BJ (cell line): Measurements from ENCODE around the gene FOXI1. TPM values are rescaled to one million over a fixed set of nuclear protein-coding genes. Genes with fewer than 3 reads are reported as not detected.

Source experiments
- CTCF ChIA-PET: fragments of 350-600 bp; formaldehyde crosslinking; extraction: SDS; loops from one replicate; lab custom pipeline; 2021; ENCODE audit warnings: antibody characterized with exemption, inconsistent platforms; lab: Yijun Ruan, JAX
- POLR2A ChIA-PET: fragments of 300-600 bp; sonication (Branson Sonifier 250); formaldehyde crosslinking; extraction: SDS; loops from one replicate; lab custom pipeline; 2021; ENCODE audit warnings: antibody characterized with exemption; lab: Charles Lee
- DNase-seq: peaks from one replicate; pipeline ENCODE4 v3.0.0-alpha.2; 2011; ENCODE audit warnings: low read depth
- H3K27me3 ChIP-seq: 2 replicates; pipeline ENCODE4 v1.6.0; 2011; ENCODE audit warnings: low read length; ENCODE audit not compliant: control insufficient read depth, insufficient read depth
- H3K36me3 ChIP-seq: 2 replicates; pipeline ENCODE4 v1.5.1; 2011; ENCODE audit warnings: low read length; ENCODE audit not compliant: control insufficient read depth, insufficient read depth
- H3K4me3 ChIP-seq: 2 replicates; pipeline ENCODE4 v1.5.1; 2011; ENCODE audit warnings: low read depth, mild to moderate bottlenecking, control low read depth, low read length
- CTCF ChIP-seq: IDR thresholded peaks from 2 replicates; pipeline ENCODE4 v1.5.1; 2011; ENCODE audit warnings: low read depth, mild to moderate bottlenecking, control low read depth, inconsistent platforms, low read length, moderate library complexity; ENCODE audit not compliant: insufficient read depth
- polyA plus RNA-seq: library from polyadenylated mRNA; depleted of rRNA; stranded (reverse); fragments of >200 nt; gene quantifications from 2 replicates; pipeline ENCODE4 v1.2.3, GENCODE V29; 2011; rRNA removed

The FOXI1 gene
- polyA plus RNA-seq, 1 experiment = not detected

DNA sequence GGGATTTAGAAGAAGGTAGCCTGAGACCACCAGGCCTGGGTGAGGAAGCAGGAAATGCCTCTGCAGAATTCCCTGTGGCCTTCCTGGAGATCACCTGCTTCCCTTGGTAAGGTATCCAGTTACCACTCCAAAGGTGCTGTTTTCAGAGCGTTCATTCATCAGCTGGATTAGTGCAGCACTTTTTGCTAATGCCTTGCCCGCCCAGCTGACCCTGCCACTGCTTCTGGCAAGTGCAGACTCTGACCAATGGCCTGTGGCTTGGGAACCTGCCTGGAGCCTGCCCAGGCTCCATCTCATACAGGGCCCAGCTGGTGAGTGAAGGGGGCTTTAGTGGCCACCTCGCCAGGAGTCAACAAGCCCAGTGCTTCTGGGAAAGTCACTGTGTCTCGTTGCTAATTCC, 48.6 kb downstream of the FOXI1 start:
- no peak for DNase-seq
- ChIA-PET CTCF (no interaction called here), POLR2A (no interaction called here)
- H3K4me3 ChIP-seq = no peak overlapping the region
- no peaks in the 10 kb centered on the region for H3K36me3 ChIP-seq
- TF ChIP-seq CTCF = no peak
- peaks cover 1% of the 10 kb centered on the region; the same call in 1 of the 2 replicates for H3K27me3 ChIP-seq

- Histone ChIP-seq H3K4me3 (no peak overlapping the region), H3K36me3 (no peaks in the 10 kb centered on the region), H3K27me3 (peaks cover 1% of the 10 kb centered on the region; the same call in 1 of the 2 replicates)
- DNase-seq = no peak
- POLR2A ChIA-PET = no interaction called here
- TF ChIP-seq CTCF = no peak
- CTCF ChIA-PET = interaction anchor here (0.8 to 1.0 kb wide), 2 partner anchors 9 to 55 kb away, joined by 3 read pairs; no protein-coding TSS in a partner anchor
These were observed 49.0 kb downstream of the FOXI1 start for GRCh38 chr5:170154744-170155143.

GRCh38 chr5:170155771-170156170, 50.1 kb downstream of the FOXI1 start:
- Histone ChIP-seq H3K4me3 (no peak overlapping the region), H3K27me3 (peaks cover 1% of the 10 kb centered on the region; the same call in 1 of the 2 replicates), H3K36me3 (no peaks in the 10 kb centered on the region)
- TF ChIP-seq CTCF = no peak
- CTCF ChIA-PET = interaction anchor here (0.7 to 1.0 kb wide), 3 partner anchors 10 to 56 kb away, joined by 3 read pairs; no protein-coding TSS in a partner anchor
- DNase-seq = no peak
- POLR2A ChIA-PET = no interaction called here

- CTCF ChIA-PET = no interaction called here
- no peak overlapping the region for H3K4me3 ChIP-seq
- no peak for DNase-seq
- no peaks in the 10 kb centered on the region for H3K36me3 ChIP-seq
- no peak for TF ChIP-seq CTCF
- POLR2A ChIA-PET = no interaction called here
- peaks cover 1% of the 10 kb centered on the region; the same call in 1 of the 2 replicates for H3K27me3 ChIP-seq
These were observed 53.5 kb downstream of the FOXI1 start for GRCh38 chr5:170159101-170159698.

Other genes with a start within 250 kb of the FOXI1 start
- gene INSYN2B, start 125.4 kb upstream of the FOXI1 start, polyA plus RNA-seq = 2.0 and 2.4 TPM in 2 replicates
- not detected in 2 replicates for gene C5orf58, start 127.1 kb downstream of the FOXI1 start, polyA plus RNA-seq
- not detected in 2 replicates for gene LCP2, start 191.9 kb downstream of the FOXI1 start, polyA plus RNA-seq